H1 (cell line): Measurements from ENCODE around the gene RIOK3. TPM values are rescaled to one million over a fixed set of nuclear protein-coding genes. Genes with fewer than 3 reads are reported as not detected.

Experiments used
- CTCF ChIA-PET: fragments of 300-600 bp; sonication (Branson Sonifier 250); formaldehyde crosslinking; loops from one replicate; lab custom pipeline; 2021; ENCODE audit not compliant: partially characterized antibody; lab: Charles Lee
- POLR2A ChIA-PET: fragments of 300-600 bp; sonication (Branson Sonifier 250); formaldehyde crosslinking; loops from one replicate; lab custom pipeline; 2021; ENCODE audit warnings: inconsistent platforms; ENCODE audit not compliant: partially characterized antibody; lab: Charles Lee
- DNase-seq, 2 experiments: peaks; one replicate each; pipeline versions ENCODE4 v3.0.0 to v3.0.0-alpha.2; 2010 to 2022; ENCODE audit warnings: low spot score in 2 of 2, low read depth in 1 of 2, mixed read lengths in 1 of 2
- FAIRE-seq: peaks from 2 replicates; lab custom pipeline; 2011; peaks lifted over from hg19 to GRCh38; lab: Jason Lieb, UNC
- H2AFZ ChIP-seq: 2 replicates; pipeline ENCODE4 v1.8.1; 2012; ENCODE audit warnings: low read length, inconsistent platforms
- H2AK5ac ChIP-seq: 2 replicates; pipeline ENCODE4 v1.6.1; 2013; ENCODE audit warnings: low read depth, low read length
- H2BK120ac ChIP-seq: replicated peaks from 2 replicates; pipeline ENCODE3; 2013; ENCODE audit warnings: low read depth, low read length, inconsistent platforms
- H2BK12ac ChIP-seq: 2 replicates; pipeline ENCODE4 v1.6.1; 2013; ENCODE audit warnings: low read depth, low read length
- H2BK15ac ChIP-seq: 2 replicates; pipeline ENCODE4 v1.6.1; 2013; ENCODE audit warnings: low read length
- H2BK20ac ChIP-seq: 2 replicates; pipeline ENCODE4 v1.6.1; 2013; ENCODE audit warnings: low read length
- H2BK5ac ChIP-seq: 2 replicates; pipeline ENCODE4 v1.6.1; 2013; ENCODE audit warnings: low read depth, low read length
- H3K14ac ChIP-seq: 2 replicates; pipeline ENCODE4 v1.6.1; 2013; ENCODE audit warnings: inconsistent platforms; ENCODE audit not compliant: insufficient read length
- H3K18ac ChIP-seq: 2 replicates; pipeline ENCODE4 v1.6.1; 2013; ENCODE audit warnings: low read length; ENCODE audit errors: extremely low read depth
- H3K23ac ChIP-seq: 2 replicates; pipeline ENCODE4 v1.6.1; 2013; ENCODE audit warnings: inconsistent platforms; ENCODE audit not compliant: insufficient read length
- H3K23me2 ChIP-seq: 2 replicates; pipeline ENCODE4 v1.6.1; 2013; ENCODE audit warnings: low read depth, low read length
- H3K27ac ChIP-seq: 2 replicates; pipeline ENCODE4 v1.6.1; 2011; ENCODE audit warnings: low read depth, low read length, inconsistent platforms
- H3K27me3 ChIP-seq, 4 experiments: replicated peaks in 1 of 4; 1 replicate in 1 of 4; 2 replicates in 3 of 4; pipeline versions ENCODE4 v1.6.1 to v1.8.1; 2011 to 2013; ENCODE audit warnings: low read length in 3 of 4, mild to moderate bottlenecking in 3 of 4, inconsistent platforms in 2 of 4, mixed read lengths in 2 of 4, moderate library complexity in 1 of 4; ENCODE audit not compliant: control insufficient read depth in 3 of 4, insufficient read depth in 3 of 4; ENCODE audit errors: extremely low read depth in 1 of 4
- H3K36me3 ChIP-seq, 4 experiments: 2 replicates each; pipeline versions ENCODE4 v1.6.1 to v1.8.1; 2011 to 2013; ENCODE audit warnings: mild to moderate bottlenecking in 4 of 4, low read length in 3 of 4, moderate library complexity in 2 of 4, control low read depth in 1 of 4, inconsistent platforms in 1 of 4; ENCODE audit not compliant: insufficient read depth in 4 of 4, control insufficient read depth in 2 of 4
- H3K4ac ChIP-seq: replicated peaks from 2 replicates; pipeline ENCODE3; 2013; ENCODE audit warnings: low read length, low read depth, mixed read lengths, inconsistent platforms; ENCODE audit not compliant: insufficient read length
- H3K4me1 ChIP-seq, 4 experiments: replicated peaks in 1 of 4; 1 replicate in 1 of 4; 2 replicates in 3 of 4; pipeline versions ENCODE4 v1.6.1 to v1.8.1; 2011 to 2013; ENCODE audit warnings: low read length in 3 of 4, inconsistent platforms in 2 of 4, mixed read lengths in 1 of 4; ENCODE audit not compliant: insufficient read depth in 4 of 4, control insufficient read depth in 3 of 4
- H3K4me2 ChIP-seq, 2 experiments: 2 replicates each; pipeline versions ENCODE4 v1.6.1 to v1.8.1; 2011 to 2013; ENCODE audit warnings: low read depth in 2 of 2, low read length in 2 of 2, control low read depth in 1 of 2, inconsistent platforms in 1 of 2, mild to moderate bottlenecking in 1 of 2; ENCODE audit not compliant: insufficient read depth in 1 of 2
- H3K4me3 ChIP-seq, 4 experiments: fragments of 200-600, 300-600 bp in 1 of 4; sonication (generic), shearing (Covaris generic), sonication (Bioruptor Twin) in 1 of 4; 2 replicates each; pipeline versions ENCODE4 v1.5.1 to v1.8.1; 2011 to 2016; ENCODE audit warnings: low read length in 4 of 4, low read depth in 3 of 4, control low read depth in 2 of 4, inconsistent platforms in 2 of 4, mild to moderate bottlenecking in 2 of 4, mixed read lengths in 1 of 4, moderate library complexity in 1 of 4; ENCODE audit not compliant: insufficient read depth in 2 of 4; ENCODE audit errors: extremely low read depth in 1 of 4
- H3K56ac ChIP-seq: replicated peaks from 2 replicates; pipeline ENCODE3; 2013; ENCODE audit warnings: low read depth, mild to moderate bottlenecking, mixed read lengths, low read length, inconsistent platforms; ENCODE audit not compliant: insufficient read length
- H3K79me1 ChIP-seq: 2 replicates; pipeline ENCODE4 v1.6.1; 2013; ENCODE audit warnings: low read depth, low read length, control low read depth
- H3K79me2 ChIP-seq, 2 experiments: 2 replicates each; pipeline versions ENCODE4 v1.6.1 to v1.8.1; 2012 to 2013; ENCODE audit warnings: low read length in 2 of 2, mild to moderate bottlenecking in 2 of 2, inconsistent platforms in 1 of 2; ENCODE audit not compliant: insufficient read depth in 2 of 2, control insufficient read depth in 1 of 2
- H3K9ac ChIP-seq, 4 experiments: replicated peaks in 1 of 4; 1 replicate in 1 of 4; 2 replicates in 3 of 4; pipeline versions ENCODE4 v1.6.1 to v1.8.1; 2011 to 2013; ENCODE audit warnings: low read depth in 3 of 4, low read length in 3 of 4, control low read depth in 2 of 4, mild to moderate bottlenecking in 2 of 4, moderate library complexity in 2 of 4, inconsistent platforms in 1 of 4; ENCODE audit errors: extremely low read depth in 1 of 4
- H3K9me3 ChIP-seq, 2 experiments: 2 replicates each; pipeline versions ENCODE4 v1.6.1 to v1.8.1; 2012 to 2013; ENCODE audit warnings: mild to moderate bottlenecking in 2 of 2, moderate library complexity in 2 of 2, control low read depth in 1 of 2, inconsistent platforms in 1 of 2, low read depth in 1 of 2, low read length in 1 of 2, mixed read lengths in 1 of 2; ENCODE audit not compliant: insufficient read depth in 2 of 2
- H4K20me1 ChIP-seq, 2 experiments: replicated peaks in 1 of 2; 2 replicates each; pipeline versions ENCODE3 to v1.8.1; 2011 to 2013; ENCODE audit warnings: inconsistent platforms in 2 of 2, low read length in 2 of 2, mild to moderate bottlenecking in 1 of 2; ENCODE audit not compliant: insufficient read depth in 2 of 2, control insufficient read depth in 1 of 2
- H4K5ac ChIP-seq: 2 replicates; pipeline ENCODE4 v1.6.1; 2013; ENCODE audit warnings: low read length, low read depth, mixed read lengths, inconsistent platforms; ENCODE audit not compliant: insufficient read length
- H4K8ac ChIP-seq: 2 replicates; pipeline ENCODE4 v1.8.0; 2013; ENCODE audit warnings: mild to moderate bottlenecking, moderate library complexity, low read length, inconsistent platforms; ENCODE audit not compliant: insufficient read depth; ENCODE audit errors: extremely low read depth
- H4K91ac ChIP-seq: replicated peaks from 2 replicates; pipeline ENCODE3; 2013; ENCODE audit warnings: low read length, mixed read lengths, inconsistent platforms; ENCODE audit not compliant: insufficient read length
- YY1 ChIP-seq: IDR thresholded peaks from 2 replicates; pipeline ENCODE4 v1.6.1; 2011; ENCODE audit warnings: low read depth, mild to moderate bottlenecking, low read length
- WGBS, 2 experiments: shearing (Covaris generic) in 1 of 2; methylation state at CpG; one replicate each; pipeline versions ENCODE4 v1.1.6 to v1.1.7; 2013 to 2015; ENCODE audit warnings: low lambda C conversion rate in 2 of 2, mixed read lengths in 2 of 2, inconsistent platforms in 1 of 2, low coverage in 1 of 2, missing lambda C conversion rate in 1 of 2; ENCODE audit not compliant: insufficient replicate concordance in 2 of 2, insufficient coverage in 1 of 2, insufficient read length in 1 of 2; ENCODE audit errors: extremely low coverage in 1 of 2, missing lambda C conversion rate in 1 of 2; 5-methylcytosine and 5-hydroxymethylcytosine counted together
- polyA plus RNA-seq, 7 experiments: library from polyadenylated mRNA; depleted of rRNA in 3 of 7; stranded (reverse) in 5 of 7; unstranded in 2 of 7; fragments of >200 nt in 5 of 7; fragments of 200-250 nt in 2 of 7; gene quantifications; 1 replicate in 5 of 7; 2 replicates in 1 of 7; 4 replicates in 1 of 7; pipeline versions ENCODE4 v1.2.1 to v1.2.3, GENCODE V29; 2011 to 2013; ENCODE audit warnings: missing spikeins in 2 of 7, mixed read lengths in 2 of 7
- total RNA-seq: library from RNA; stranded (reverse); fragmentation: NEBNext Ultra II Directional; extraction: Animal tissue kit (Norgen Biotek cat#: 25700); gene quantifications from 2 replicates; pipeline ENCODE4 v1.2.1, GENCODE V29; 2021

RIOK3 gene
- total and polyA plus RNA-seq, 2 of the 8 experiments (the other 6 are each of a cell fraction or from before 2014, with no cell fraction given), result 7.5 to 24.3 TPM

DNA sequence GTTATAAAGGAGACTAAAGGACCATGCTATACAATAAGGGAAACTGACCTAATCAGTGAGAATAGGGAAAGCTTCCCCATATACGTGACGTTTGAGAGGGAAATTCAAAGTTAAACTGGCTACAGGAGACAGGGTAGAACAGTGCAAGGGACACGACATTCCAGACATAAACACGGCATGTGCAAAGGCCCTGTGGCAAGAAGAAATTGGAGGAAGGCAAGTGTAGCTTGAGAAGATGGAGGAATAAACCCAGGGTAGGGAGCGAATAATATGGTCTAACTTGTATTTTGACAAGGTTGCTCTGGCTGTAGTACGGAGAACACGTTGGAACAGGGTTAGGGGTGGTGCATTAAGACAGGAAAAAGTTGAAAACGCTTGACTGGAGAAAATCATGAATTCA is 49.8 kb upstream of the RIOK3 start:
- CTCF ChIA-PET, result interaction anchor here (0.7 to 1.1 kb wide), 2 partner anchors 272 to 478 kb away, joined by 3 to 4 read pairs; no protein-coding TSS in a partner anchor
- H2AK5ac ChIP-seq, result no peak overlapping the region
- POLR2A ChIA-PET, result no interaction called here

More for the DNA sequence above, 49.8 kb upstream of the RIOK3 start:
- Histone ChIP-seq H3K18ac (no peak overlapping the region), H2AFZ (no peak overlapping the region), H3K23me2 (no peaks in the 10 kb centered on the region), H3K14ac (no peak overlapping the region), H3K27ac (no peak overlapping the region), H3K4me3 (no peak overlapping the region), H3K4ac (no peak overlapping the region), H4K91ac (no peak overlapping the region), H3K9ac (no peak overlapping the region; a peak in 1 of 7 replicates), H3K9me3 (no peaks in the 10 kb centered on the region), H3K27me3 (no peaks in the 10 kb centered on the region), H2BK15ac (no peak overlapping the region), H3K79me2 (no peaks in the 10 kb centered on the region), H3K56ac (no peak overlapping the region), H2BK20ac (no peak overlapping the region), H4K8ac (no peak overlapping the region), H3K4me2 (no peak overlapping the region), H2BK5ac (no peak overlapping the region), H4K20me1 (no peaks in the 10 kb centered on the region), H3K79me1 (peaks cover 2% of the 10 kb centered on the region), H3K4me1 (peaks cover 7 to 10% (median 9%) of the 10 kb centered on the region in 4 experiments), H2BK12ac (no peak overlapping the region), H4K5ac (no peak overlapping the region), H3K36me3 (no peaks in the 10 kb centered on the region), H2BK120ac (no peak overlapping the region), H3K23ac (no peak overlapping the region)
- 97% methylated on average over 8 of the region's 8 CpGs; no CpG with 5 or more reads in 1 of the 2 experiments for WGBS, 2 experiments
- no peak for TF ChIP-seq YY1
- FAIRE-seq (no peak), DNase-seq (no peak)
